Spinal cord (tissue), 10 donors: ENCODE results near the gene ASB7. TPM values are rescaled to one million over a fixed set of nuclear protein-coding genes. Genes with fewer than 3 reads are reported as not detected.
A peak's percentile ranks its signal among the peaks of the same experiment; 100 is the strongest.
"Not testable (repeated sequence)": the region's sequence is repeated elsewhere in the genome, so short reads cannot be mapped to it uniquely, and the experiment has no call there.

Experiments used
- DNase-seq, 6 donors: peaks; one replicate each; pipeline versions ENCODE4 v3.0.0 to v3.0.0-alpha.2; 2013 to 2015; ENCODE audit warnings: low spot score in 6 of 6, low read depth in 4 of 6
- H3K27ac ChIP-seq: one replicate; pipeline ENCODE4 v1.5.1; 2013; ENCODE audit warnings: low read depth, low read length, control low read depth
- H3K27me3 ChIP-seq: one replicate; pipeline ENCODE4 v1.6.1; 2013; ENCODE audit warnings: low read length; ENCODE audit not compliant: control insufficient read depth, insufficient read depth
- H3K36me3 ChIP-seq: one replicate; pipeline ENCODE4 v1.6.1; 2013; ENCODE audit warnings: low read length; ENCODE audit not compliant: control insufficient read depth, insufficient read depth
- H3K4me1 ChIP-seq: one replicate; pipeline ENCODE4 v1.6.1; 2013; ENCODE audit warnings: low read length; ENCODE audit not compliant: control insufficient read depth, insufficient read depth
- H3K4me3 ChIP-seq: one replicate; pipeline ENCODE4 v1.5.1; 2013; ENCODE audit warnings: low read depth, low read length, control low read depth
- H3K9me3 ChIP-seq: one replicate; pipeline ENCODE4 v1.6.1; 2013; ENCODE audit warnings: low read length; ENCODE audit not compliant: control insufficient read depth, insufficient read depth
- WGBS: methylation state at CpG from one replicate; pipeline ENCODE4 v1.1.5; 2013; ENCODE audit warnings: missing lambda C conversion rate; ENCODE audit not compliant: insufficient coverage; 5-methylcytosine and 5-hydroxymethylcytosine counted together
- polyA plus RNA-seq, 2 donors: library from polyadenylated mRNA; unstranded; fragments of 120-200 nt; gene quantifications; one replicate each; pipeline ENCODE4 v1.2.1, GENCODE V29; 2013; ENCODE audit not compliant: insufficient read length in 2 of 2
- total RNA-seq, 2 donors: library from RNA; depleted of rRNA in 1 of 2; stranded (reverse); fragments of 120-200 nt in 1 of 2; fragments of >200 nt in 1 of 2; gene quantifications; one replicate each; pipeline versions ENCODE4 v1.2.3 to v1.2.4, GENCODE V29; 2013 to 2014
- donor health status: healthy.

The ASB7 gene
- total and polyA plus RNA-seq, 4 donors: 7.7 to 13.8 (median 11.9) TPM

GRCh38 chr15:100672959-100673358 is 70.6 kb downstream of the ASB7 start:
- Histone ChIP-seq H3K4me3 (no peak overlapping the region), H3K4me1 (peaks cover 3% of the 10 kb centered on the region), H3K36me3 (no peaks in the 10 kb centered on the region), H3K27me3 (no peaks in the 10 kb centered on the region), H3K27ac (no peak overlapping the region), H3K9me3 (no peaks in the 10 kb centered on the region)
- no CpG with 5 or more reads among the region's 5 CpGs for WGBS
- DNase-seq: no peak

DNA sequence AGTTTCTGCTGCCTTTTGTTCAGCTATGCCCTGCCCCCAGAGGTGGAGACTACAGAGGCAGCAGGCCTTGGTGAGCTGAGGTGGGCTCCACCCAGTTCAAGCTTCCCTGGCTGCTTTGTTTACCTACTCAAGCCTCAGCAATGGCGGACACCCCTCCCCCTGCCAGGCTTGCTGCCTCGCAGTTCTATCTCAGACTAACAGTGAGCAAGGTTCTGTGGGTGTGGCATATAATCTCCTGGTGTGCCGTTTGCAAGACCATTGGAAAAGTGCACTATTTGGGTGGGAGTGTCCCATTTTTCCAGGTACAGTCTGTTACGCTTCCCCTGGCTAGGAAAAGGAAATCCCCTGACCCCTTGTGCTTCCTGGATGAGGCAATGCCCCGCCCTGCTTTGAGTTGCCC is 76.8 kb downstream of the ASB7 start:
- 90% methylated on average over 3 of the region's 5 CpGs for WGBS
- not testable (repeated sequence) for H3K27me3 ChIP-seq, H3K4me3 ChIP-seq, DNase-seq, H3K36me3 ChIP-seq, H3K27ac ChIP-seq, H3K9me3 ChIP-seq, H3K4me1 ChIP-seq

DNA sequence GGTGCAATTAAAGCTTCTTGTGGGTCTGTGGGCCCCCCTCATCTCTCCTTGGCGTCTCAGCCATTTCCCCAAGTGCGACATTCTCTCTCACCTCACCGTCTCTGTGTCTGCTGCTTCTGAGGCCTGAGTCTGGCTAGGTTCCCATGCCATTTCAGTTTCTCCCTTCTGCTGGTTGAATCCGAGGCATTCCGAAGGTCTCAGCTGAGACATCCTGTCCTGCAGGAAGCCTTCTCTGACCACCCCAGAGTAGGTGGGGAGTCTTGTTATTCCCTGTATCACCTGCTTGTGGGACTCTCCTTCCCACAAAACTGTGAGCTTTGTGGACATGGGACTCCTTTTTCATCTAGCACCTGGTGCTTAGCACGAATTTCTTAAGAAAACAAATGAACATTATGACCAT is 78.3 kb downstream of the ASB7 start:
- H3K27me3 ChIP-seq: no peaks in the 10 kb centered on the region
- DNase-seq: no peak
- WGBS: 81% methylated on average over 3 of the region's 6 CpGs
- H3K9me3 ChIP-seq: no peaks in the 10 kb centered on the region
- H3K4me1 ChIP-seq: no peaks in the 10 kb centered on the region
- no peak overlapping the region for H3K27ac ChIP-seq
- no peaks in the 10 kb centered on the region for H3K36me3 ChIP-seq
- H3K4me3 ChIP-seq: no peak overlapping the region

DNA sequence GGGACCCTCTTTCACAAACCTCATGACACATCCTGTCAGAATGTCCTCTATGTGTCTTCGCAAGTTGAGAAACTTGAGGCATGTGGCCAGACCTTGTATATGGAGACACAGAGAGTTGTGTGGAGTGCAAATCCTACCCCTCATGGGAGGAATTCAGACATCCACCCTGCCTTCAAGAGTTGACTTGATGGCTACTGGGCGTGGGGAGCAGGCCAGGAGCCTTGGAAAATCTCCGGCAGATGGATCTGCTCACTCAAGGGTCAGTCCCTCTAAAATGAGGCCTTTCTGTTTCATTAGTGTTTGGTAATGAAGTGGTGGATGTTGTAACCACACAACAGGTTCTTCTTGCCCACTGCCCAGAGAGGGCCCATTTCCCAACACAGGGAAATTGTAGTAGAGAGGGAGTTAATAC is 79.0 kb downstream of the ASB7 start:
- DNase-seq: no peak
- WGBS: no CpG with 5 or more reads among the region's 3 CpGs
- no peaks in the 10 kb centered on the region for H3K27me3 ChIP-seq
- no peaks in the 10 kb centered on the region for H3K9me3 ChIP-seq
- H3K36me3 ChIP-seq: no peaks in the 10 kb centered on the region
- no peak overlapping the region for H3K27ac ChIP-seq
- no peaks in the 10 kb centered on the region for H3K4me1 ChIP-seq
- no peak overlapping the region for H3K4me3 ChIP-seq

DNA sequence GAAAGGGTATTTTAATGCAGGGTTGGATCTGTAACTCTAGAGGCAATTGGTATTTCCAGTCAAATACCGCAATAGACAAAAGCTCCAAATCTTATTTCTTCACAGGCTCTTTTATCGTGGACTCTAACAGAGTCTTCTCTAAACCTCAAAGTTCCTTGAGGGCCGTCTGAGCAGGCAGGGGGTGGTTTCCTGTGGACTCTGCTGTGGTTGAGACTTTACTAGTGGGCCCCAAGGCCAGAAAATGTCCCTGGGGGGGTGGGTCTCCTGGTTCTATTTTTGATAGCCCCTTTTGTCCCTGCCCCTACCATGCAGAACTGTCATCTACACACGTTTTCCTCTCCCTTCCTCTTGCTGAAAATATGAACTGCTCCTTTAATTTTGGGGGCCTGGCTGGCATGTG is 80.1 kb downstream of the ASB7 start:
- DNase-seq: no peak
- Histone ChIP-seq H3K27ac (no peak overlapping the region), H3K4me1 (no peaks in the 10 kb centered on the region), H3K9me3 (no peaks in the 10 kb centered on the region), H3K27me3 (no peaks in the 10 kb centered on the region), H3K36me3 (no peaks in the 10 kb centered on the region), H3K4me3 (no peak overlapping the region)
- WGBS: no CpG with 5 or more reads among the region's 4 CpGs

DNA sequence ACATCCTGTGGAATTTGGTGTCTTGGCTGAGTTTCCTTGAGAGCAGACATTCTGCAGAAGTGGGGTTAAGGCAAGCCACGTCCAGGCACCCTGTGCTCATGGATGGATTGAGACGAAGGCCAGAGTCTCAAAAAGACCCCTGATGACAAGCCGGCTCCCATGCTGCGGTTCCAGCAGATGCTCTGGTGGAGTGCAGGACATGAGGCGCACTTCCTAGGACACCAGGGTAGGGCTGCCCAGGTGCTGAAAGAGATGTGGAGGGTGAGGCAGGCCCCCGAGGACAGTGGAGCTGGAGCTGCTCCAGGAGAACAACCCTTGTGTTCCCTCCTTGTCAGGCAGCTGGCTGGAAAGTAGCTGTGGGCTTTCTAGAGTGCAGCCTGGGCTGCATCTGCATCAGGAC is 81.0 kb downstream of the ASB7 start:
- H3K27ac ChIP-seq: no peak overlapping the region
- H3K4me3 ChIP-seq: no peak overlapping the region
- no peaks in the 10 kb centered on the region for H3K36me3 ChIP-seq
- 86% methylated on average over 6 of the region's 6 CpGs for WGBS
- no peaks in the 10 kb centered on the region for H3K27me3 ChIP-seq
- H3K9me3 ChIP-seq: no peaks in the 10 kb centered on the region
- H3K4me1 ChIP-seq: peaks cover 4% of the 10 kb centered on the region
- no peak for DNase-seq

GRCh38 chr15:100684591-100684990 is 82.2 kb downstream of the ASB7 start:
- H3K4me1 ChIP-seq: peaks cover 5% of the 10 kb centered on the region
- WGBS: 100% methylated on average over 4 of the region's 6 CpGs
- H3K27me3 ChIP-seq: no peaks in the 10 kb centered on the region
- no peaks in the 10 kb centered on the region for H3K9me3 ChIP-seq
- no peaks in the 10 kb centered on the region for H3K36me3 ChIP-seq
- no peak overlapping the region for H3K27ac ChIP-seq
- no peak for DNase-seq
- H3K4me3 ChIP-seq: no peak overlapping the region

DNA sequence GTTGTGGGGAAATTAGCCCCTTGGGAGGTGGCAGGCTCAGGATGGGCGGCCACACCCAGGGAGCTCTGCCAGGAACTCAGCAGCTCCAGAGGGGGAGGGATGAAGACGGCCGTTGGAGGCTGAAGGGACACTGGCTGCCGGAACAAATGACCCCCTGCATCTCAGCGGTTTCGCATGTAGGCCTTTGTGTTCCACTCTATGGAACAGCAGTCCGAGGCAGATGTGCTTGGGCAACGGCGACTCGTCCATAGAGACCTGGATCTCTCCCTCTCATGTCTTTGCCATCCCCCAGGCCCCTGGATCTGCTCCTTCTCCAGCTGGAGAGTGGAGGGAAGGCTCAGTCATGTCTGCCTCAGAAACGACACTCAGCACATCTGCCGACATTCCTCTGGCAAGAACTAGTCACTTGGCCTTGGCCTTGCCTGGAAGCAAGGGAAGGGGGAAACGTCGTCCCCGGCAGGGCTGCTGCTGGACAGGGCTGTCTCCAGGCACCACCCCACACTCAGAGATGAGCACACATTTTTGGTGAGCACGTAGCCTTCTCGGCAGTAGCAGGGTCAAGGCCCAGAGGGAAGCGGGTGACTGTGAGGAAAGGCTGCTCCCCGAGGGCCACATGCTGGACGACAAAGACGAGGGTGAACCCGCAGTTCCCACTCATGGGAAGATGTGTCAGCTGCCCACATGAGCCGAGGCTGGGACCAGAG is 83.8 kb downstream of the ASB7 start:
- no peaks in the 10 kb centered on the region for H3K36me3 ChIP-seq
- H3K27ac ChIP-seq: no peak overlapping the region
- no peak for DNase-seq
- WGBS: 75% methylated on average over 23 of the region's 23 CpGs
- no peaks in the 10 kb centered on the region for H3K27me3 ChIP-seq
- H3K9me3 ChIP-seq: no peaks in the 10 kb centered on the region
- peaks cover 5% of the 10 kb centered on the region for H3K4me1 ChIP-seq
- no peak overlapping the region for H3K4me3 ChIP-seq

GRCh38 chr15:100686725-100687473 is 84.5 kb downstream of the ASB7 start:
- Histone ChIP-seq H3K27ac (no peak overlapping the region), H3K4me1 (peaks cover 5% of the 10 kb centered on the region), H3K27me3 (no peaks in the 10 kb centered on the region), H3K9me3 (no peaks in the 10 kb centered on the region), H3K36me3 (no peaks in the 10 kb centered on the region), H3K4me3 (no peak overlapping the region)
- DNase-seq: no peak
- WGBS: 92% methylated on average over 6 of the region's 15 CpGs

GRCh38 chr15:100687582-100688141 is 85.3 kb downstream of the ASB7 start:
- H3K4me3 ChIP-seq: no peak overlapping the region
- no peaks in the 10 kb centered on the region for H3K36me3 ChIP-seq
- H3K27me3 ChIP-seq: no peaks in the 10 kb centered on the region
- peak overlapping the region; percentile 57 for H3K27ac ChIP-seq
- H3K9me3 ChIP-seq: no peaks in the 10 kb centered on the region
- DNase-seq: peak in 2 of 6 donors; percentile 10 to 31
- WGBS: 41% methylated on average over 11 of the region's 11 CpGs
- peaks cover 5% of the 10 kb centered on the region for H3K4me1 ChIP-seq
